Activated B cell treated with CpG ODN at 0.5 μM for 24 hours (primary cell): ENCODE results near the gene HRK. TPM values are rescaled to one million over a fixed set of nuclear protein-coding genes. Genes with fewer than 3 reads are reported as not detected.
"Not testable (repeated sequence)": the region's sequence is repeated elsewhere in the genome, so short reads cannot be mapped to it uniquely, and the experiment has no call there.

Source experiments
- ATAC-seq: fragments of 200-7000 bp; cut with Tn5 transposase; one replicate; pipeline ENCODE4 v1.10.0; 2021; ENCODE audit warnings: low read depth, mild to moderate bottlenecking, moderate library complexity
- CTCF ChIA-PET: fragments of 350-600 bp; sonication (Branson Sonifier 250); formaldehyde crosslinking; loops from one replicate; lab custom pipeline; 2021; ENCODE audit warnings: antibody characterized with exemption; lab: Charles Lee
- POLR2A ChIA-PET: fragments of 350-600 bp; sonication (Branson Sonifier 250); formaldehyde crosslinking; loops from one replicate; lab custom pipeline; 2021; ENCODE audit warnings: antibody characterized with exemption; lab: Charles Lee
- DNase-seq: peaks from one replicate; pipeline ENCODE4 v3.0.0; 2022
- H3K27ac Mint-ChIP-seq: one replicate; pipeline ENCODE4 v1.8.0; 2020; ENCODE audit warnings: mixed read lengths
- H3K27me3 Mint-ChIP-seq: one replicate; pipeline ENCODE4 v1.8.0; 2021; ENCODE audit warnings: mixed read lengths
- H3K36me3 Mint-ChIP-seq: one replicate; pipeline ENCODE4 v1.8.0; 2021; ENCODE audit warnings: low read depth, mixed read lengths
- H3K4me1 Mint-ChIP-seq: one replicate; pipeline ENCODE4 v1.8.0; 2021; ENCODE audit warnings: mixed read lengths
- H3K4me3 Mint-ChIP-seq: one replicate; pipeline ENCODE4 v1.8.0; 2020; ENCODE audit warnings: mild to moderate bottlenecking, mixed read lengths
- H3K9me3 Mint-ChIP-seq: one replicate; pipeline ENCODE4 v1.8.0; 2020; ENCODE audit warnings: mixed read lengths
- intact Hi-C: fragments of 100-400 bp; cut with micrococcal nuclease; formaldehyde crosslinking; loops from one replicate; pipeline ENCODE4 v1.15.1; 2024
- total RNA-seq: library from RNA; stranded (reverse); gene quantifications from 2 replicates; pipeline ENCODE4 v1.2.3, GENCODE V29; 2022
- TF ChIP-seq, protein P1 (sequence below): fragments of 200-600 bp; IDR thresholded peaks from one replicate; pipeline ENCODE4 v1.8.0; 2022; ENCODE audit warnings: antibody characterized with exemption, mild to moderate bottlenecking

The HRK gene
- total RNA-seq, 1 donor from 2014 or later = 4.7 TPM

DNA sequence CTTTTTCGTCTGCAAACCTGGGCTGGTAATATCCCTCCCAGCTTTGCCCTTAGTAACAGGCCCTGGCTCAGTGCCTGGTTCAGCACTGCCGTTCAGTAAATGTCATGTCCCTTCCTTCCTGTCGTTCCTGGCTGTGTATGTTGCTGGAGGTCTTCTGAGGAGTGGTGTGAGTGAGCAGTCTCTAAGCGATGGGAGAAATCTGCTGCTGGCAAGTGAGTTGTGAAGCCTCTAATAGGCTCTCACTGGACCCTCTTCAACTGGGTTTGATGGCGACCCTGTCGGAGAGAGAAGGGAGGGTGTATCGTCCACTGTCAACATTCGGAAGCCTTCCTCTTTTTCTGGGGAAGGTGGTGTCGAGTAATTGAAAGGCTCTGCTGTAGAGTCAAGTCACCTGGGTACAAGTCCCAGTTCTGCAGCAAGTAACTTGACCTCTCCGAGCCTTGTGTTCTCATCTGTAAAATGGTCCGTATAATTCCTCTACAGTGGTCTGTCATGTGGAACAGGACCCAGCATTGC is 62.8 kb downstream of the HRK start:
- POLR2A ChIA-PET = interaction anchor here (0.6 to 2.8 kb wide), 5 partner anchors 14 to 371 kb away, joined by 3 to 12 read pairs (median 5); partner anchors contain the start of gene FBXO21
- Mint-ChIP-seq H3K9me3 (no peaks in the 10 kb centered on the region), H3K4me1 (peaks cover 64% of the 10 kb centered on the region), H3K4me3 (peak overlapping the region; percentile 94), H3K27ac (peak overlapping the region; percentile 93), H3K27me3 (no peaks in the 10 kb centered on the region), H3K36me3 (peaks cover 5% of the 10 kb centered on the region)
- CTCF ChIA-PET = interaction anchor here (1.5 kb wide), 1 partner anchor 63 kb away, joined by 4 read pairs; the partner anchor contains the start of gene HRK
- ATAC-seq = peak; percentile 22
- TF ChIP-seq, protein P1, sequence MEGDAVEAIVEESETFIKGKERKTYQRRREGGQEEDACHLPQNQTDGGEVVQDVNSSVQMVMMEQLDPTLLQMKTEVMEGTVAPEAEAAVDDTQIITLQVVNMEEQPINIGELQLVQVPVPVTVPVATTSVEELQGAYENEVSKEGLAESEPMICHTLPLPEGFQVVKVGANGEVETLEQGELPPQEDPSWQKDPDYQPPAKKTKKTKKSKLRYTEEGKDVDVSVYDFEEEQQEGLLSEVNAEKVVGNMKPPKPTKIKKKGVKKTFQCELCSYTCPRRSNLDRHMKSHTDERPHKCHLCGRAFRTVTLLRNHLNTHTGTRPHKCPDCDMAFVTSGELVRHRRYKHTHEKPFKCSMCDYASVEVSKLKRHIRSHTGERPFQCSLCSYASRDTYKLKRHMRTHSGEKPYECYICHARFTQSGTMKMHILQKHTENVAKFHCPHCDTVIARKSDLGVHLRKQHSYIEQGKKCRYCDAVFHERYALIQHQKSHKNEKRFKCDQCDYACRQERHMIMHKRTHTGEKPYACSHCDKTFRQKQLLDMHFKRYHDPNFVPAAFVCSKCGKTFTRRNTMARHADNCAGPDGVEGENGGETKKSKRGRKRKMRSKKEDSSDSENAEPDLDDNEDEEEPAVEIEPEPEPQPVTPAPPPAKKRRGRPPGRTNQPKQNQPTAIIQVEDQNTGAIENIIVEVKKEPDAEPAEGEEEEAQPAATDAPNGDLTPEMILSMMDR = no peak
- DNase-seq = no peak
- intact Hi-C loops = loop anchor here (2.0 to 10.0 kb wide), 3 partner anchors 62 to 1556 kb away; partner anchors contain the start of genes HRK, SUDS3 and TAOK3

DNA sequence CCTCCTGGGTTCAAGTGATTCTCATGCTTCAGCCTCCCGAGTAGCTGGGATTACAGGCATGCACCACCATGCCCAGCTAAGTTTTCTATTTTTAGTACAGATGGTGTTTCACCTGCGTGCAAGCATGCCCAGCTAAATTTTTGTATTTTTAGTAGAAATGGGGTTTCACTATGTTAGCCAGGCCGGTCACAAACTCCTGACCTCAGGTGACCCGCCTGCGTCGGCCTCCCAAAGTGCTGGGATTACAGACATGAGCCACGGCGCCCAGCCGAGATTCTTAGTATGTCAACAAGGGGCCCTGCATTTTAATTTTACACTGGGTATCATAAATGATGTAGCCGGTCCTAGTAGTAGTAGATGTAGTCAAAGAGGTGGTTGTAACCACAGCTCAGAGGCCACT is 66.5 kb downstream of the HRK start:
- POLR2A ChIA-PET = interaction anchor here (0.6 to 0.7 kb wide), 3 partner anchors 12 to 97 kb away, joined by 3 to 4 read pairs (median 4); no protein-coding TSS in a partner anchor
- H3K9me3 Mint-ChIP-seq, DNase-seq, H3K4me3 Mint-ChIP-seq, H3K36me3 Mint-ChIP-seq, H3K27me3 Mint-ChIP-seq, CTCF ChIA-PET, ATAC-seq: not testable (repeated sequence)
- peaks cover 73% of the 10 kb centered on the region for H3K4me1 Mint-ChIP-seq
- peak overlapping the region; percentile 24 for H3K27ac Mint-ChIP-seq
- intact Hi-C loops = loop anchor here (5.0 to 10.0 kb wide), 2 partner anchors 373 to 1560 kb away; partner anchors contain the start of genes SUDS3 and TAOK3

DNA sequence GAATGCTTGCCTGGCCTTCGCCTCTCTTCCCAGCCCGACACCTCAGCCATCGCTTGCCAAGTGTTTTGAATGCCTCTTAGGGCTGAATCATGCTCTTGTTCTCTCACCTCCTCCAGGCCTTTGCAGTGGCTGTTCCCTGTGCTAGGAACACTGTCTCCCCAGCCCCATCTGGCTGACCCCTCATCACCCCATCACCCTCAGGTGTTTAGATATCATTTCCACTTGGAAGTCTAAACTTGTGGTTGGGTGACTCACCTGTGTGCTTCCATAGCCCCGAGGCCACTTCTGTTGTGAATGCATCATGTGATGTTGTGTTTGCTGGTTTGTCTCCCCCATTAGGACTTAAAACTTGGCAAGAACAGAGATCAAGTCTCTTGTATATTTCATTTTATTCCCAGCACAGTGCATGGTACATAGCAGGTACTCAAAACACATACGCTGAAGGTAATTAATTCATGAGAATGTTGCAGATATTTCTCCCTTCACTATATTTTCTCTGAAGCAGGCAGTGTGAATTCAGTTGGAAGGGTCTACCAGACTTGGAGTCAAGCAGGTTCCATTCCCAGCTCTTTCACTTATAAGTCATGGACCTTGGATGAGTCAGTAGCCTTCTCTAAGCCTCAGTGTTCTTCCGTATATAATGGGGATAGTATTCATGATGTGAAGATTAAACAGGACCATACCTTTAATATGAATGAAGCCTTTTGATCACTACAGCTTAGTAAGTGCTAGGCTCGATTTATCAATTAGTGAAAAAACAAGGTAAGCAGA is 67.8 kb downstream of the HRK start:
- Mint-ChIP-seq H3K27ac (no peak overlapping the region), H3K36me3 (no peaks in the 10 kb centered on the region), H3K27me3 (no peaks in the 10 kb centered on the region), H3K4me3 (no peak overlapping the region), H3K4me1 (peaks cover 65% of the 10 kb centered on the region), H3K9me3 (no peaks in the 10 kb centered on the region)
- TF ChIP-seq, protein P1 = no peak
- DNase-seq = no peak
- intact Hi-C loops = loop anchor here (10.0 kb wide), 1 partner anchor 1561 kb away; the partner anchor contains the start of genes SUDS3 and TAOK3
- ChIA-PET POLR2A (no interaction called here), CTCF (no interaction called here)
- ATAC-seq = no peak

DNA sequence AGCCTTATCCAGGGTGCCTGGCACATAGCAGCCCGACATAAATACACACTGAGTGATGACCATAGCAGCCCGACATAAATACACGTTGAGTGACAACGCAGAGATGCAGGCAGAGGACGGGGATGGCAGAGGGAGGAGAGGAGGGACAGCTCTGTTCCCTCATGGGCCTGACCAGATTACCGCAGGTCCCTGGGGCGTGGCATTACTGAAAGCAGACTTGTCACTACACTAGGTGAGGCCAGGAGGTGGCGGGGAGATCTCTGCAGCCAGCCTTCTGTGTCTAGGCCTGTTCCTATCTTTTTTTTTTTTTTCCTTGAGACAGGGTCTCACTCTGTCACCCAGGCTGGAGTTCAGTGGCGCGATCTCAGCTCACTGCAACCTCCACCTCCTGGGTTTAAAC is 69.0 kb downstream of the HRK start:
- H3K27me3 Mint-ChIP-seq = no peaks in the 10 kb centered on the region
- no peak overlapping the region for H3K4me3 Mint-ChIP-seq
- peak; percentile 31 for ATAC-seq
- H3K27ac Mint-ChIP-seq = no peak overlapping the region
- no peaks in the 10 kb centered on the region for H3K36me3 Mint-ChIP-seq
- POLR2A ChIA-PET = no interaction called here
- TF ChIP-seq, protein P1 = no peak
- no peak for DNase-seq
- H3K4me1 Mint-ChIP-seq = peaks cover 57% of the 10 kb centered on the region
- no peaks in the 10 kb centered on the region for H3K9me3 Mint-ChIP-seq
- CTCF ChIA-PET = no interaction called here
- intact Hi-C loops = loop anchor here (10.0 kb wide), 1 partner anchor 1563 kb away; the partner anchor contains the start of genes SUDS3 and TAOK3

DNA sequence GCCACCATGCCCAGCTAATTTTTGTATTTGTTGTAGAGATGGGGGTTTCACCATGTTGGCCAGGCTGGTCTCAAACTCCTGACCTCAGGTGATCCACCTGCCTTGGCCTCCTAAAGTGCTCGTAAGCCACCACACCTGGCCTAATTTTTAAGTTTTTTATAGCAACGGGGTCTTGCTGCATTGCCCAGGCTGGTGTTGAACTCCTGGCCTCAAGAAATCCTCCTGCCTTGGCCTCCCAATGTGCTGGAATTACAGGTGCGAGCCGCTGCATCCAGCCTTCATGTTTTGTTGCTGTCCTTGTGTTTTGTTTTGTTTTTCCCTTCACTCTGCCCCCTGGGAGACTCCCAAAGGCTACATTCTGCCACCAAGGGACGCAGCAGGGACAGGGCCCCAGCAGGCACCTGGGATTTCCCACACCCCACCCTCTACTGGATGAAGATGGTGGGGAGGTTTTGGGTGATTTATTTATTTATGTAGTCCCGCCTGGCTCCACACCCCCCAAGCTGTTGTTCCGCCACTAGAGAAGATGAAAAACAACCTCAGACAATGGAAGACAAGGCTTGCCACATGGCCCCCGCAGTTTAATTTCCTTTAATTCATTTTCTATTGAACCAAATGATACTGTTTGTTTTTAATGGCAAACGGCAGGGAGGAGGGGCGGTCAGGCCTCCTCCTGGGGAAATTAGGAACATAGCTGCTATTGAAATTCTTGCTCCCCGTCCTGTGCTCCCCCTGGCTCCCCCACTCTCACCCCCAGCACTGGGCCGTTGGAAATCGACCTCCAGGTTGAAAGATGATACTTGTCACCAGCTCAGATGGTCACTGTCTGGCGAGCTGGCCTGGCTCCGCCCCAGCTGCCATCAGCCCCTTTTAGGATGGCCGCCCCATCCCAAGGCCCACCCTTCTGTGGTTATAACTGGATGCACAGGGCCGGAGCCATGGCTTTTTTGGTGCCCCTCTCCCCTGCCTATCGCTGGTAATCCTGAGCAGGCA is 72.8 kb downstream of the HRK start:
- POLR2A ChIA-PET = no interaction called here
- no peaks in the 10 kb centered on the region for H3K36me3 Mint-ChIP-seq
- H3K4me1 Mint-ChIP-seq = peaks cover 50% of the 10 kb centered on the region
- ATAC-seq (no peak), DNase-seq (no peak)
- intact Hi-C loops = no loop called here
- CTCF ChIA-PET = no interaction called here
- H3K27me3 Mint-ChIP-seq = no peaks in the 10 kb centered on the region
- no peak overlapping the region for H3K27ac Mint-ChIP-seq
- peaks cover under 1% of the 10 kb centered on the region for H3K9me3 Mint-ChIP-seq
- no peak overlapping the region for H3K4me3 Mint-ChIP-seq
- TF ChIP-seq, protein P1 = no peak
